Measurements from ENCODE around the gene CSAD. TPM values are rescaled to one million over a fixed set of nuclear protein-coding genes. Genes with fewer than 3 reads are reported as not detected.
"Not testable (repeated sequence)": the region's sequence is repeated elsewhere in the genome, so short reads cannot be mapped to it uniquely, and the experiment has no call there.

The CSAD gene
- total and polyA plus RNA-seq, 10 donors = 17.9 to 73.0 (median 36.3) TPM

GRCh38 chr12:53181935-53182334, 1.2 kb upstream of the CSAD start:
- WGBS, 5 donors = 63 to 89% (median 83%) methylated on average over 2 of the region's 2 CpGs
- no peaks in the 10 kb centered on the region for H3K9me3 ChIP-seq
- H3K27me3 ChIP-seq (replicated peaks in 1 of 7) = no peaks in the 10 kb centered on the region
- peak overlapping the region in 7 of 8 donors; percentile 67 to 91 (median 79) for H3K4me3 ChIP-seq
- peaks cover 0 to 54% (median 45%) of the 10 kb centered on the region in 6 donors for H3K36me3 ChIP-seq
- intact Hi-C loops (cut with DNase I; ENCODE audit: low total_unique reads) = no loop called here
- TF ChIP-seq POLR2A (IDR thresholded peaks at IDR 0.05) (no peak), POLR2AphosphoS5 (IDR thresholded peaks at IDR 0.05) (no peak)
- TF ChIP-seq, protein P1, sequence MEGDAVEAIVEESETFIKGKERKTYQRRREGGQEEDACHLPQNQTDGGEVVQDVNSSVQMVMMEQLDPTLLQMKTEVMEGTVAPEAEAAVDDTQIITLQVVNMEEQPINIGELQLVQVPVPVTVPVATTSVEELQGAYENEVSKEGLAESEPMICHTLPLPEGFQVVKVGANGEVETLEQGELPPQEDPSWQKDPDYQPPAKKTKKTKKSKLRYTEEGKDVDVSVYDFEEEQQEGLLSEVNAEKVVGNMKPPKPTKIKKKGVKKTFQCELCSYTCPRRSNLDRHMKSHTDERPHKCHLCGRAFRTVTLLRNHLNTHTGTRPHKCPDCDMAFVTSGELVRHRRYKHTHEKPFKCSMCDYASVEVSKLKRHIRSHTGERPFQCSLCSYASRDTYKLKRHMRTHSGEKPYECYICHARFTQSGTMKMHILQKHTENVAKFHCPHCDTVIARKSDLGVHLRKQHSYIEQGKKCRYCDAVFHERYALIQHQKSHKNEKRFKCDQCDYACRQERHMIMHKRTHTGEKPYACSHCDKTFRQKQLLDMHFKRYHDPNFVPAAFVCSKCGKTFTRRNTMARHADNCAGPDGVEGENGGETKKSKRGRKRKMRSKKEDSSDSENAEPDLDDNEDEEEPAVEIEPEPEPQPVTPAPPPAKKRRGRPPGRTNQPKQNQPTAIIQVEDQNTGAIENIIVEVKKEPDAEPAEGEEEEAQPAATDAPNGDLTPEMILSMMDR (IDR thresholded peaks at IDR 0.05 in 8 of 11, conservative IDR thresholded peaks at IDR 0.05 in 3 of 11) = no peak
- H3K4me1 ChIP-seq = peaks cover 27 to 67% (median 50%) of the 10 kb centered on the region in 6 donors
- H3K27ac ChIP-seq = peak overlapping the region in 5 of 8 donors; percentile 93 to 97 (median 95)
- no peak for DNase-seq

DNA sequence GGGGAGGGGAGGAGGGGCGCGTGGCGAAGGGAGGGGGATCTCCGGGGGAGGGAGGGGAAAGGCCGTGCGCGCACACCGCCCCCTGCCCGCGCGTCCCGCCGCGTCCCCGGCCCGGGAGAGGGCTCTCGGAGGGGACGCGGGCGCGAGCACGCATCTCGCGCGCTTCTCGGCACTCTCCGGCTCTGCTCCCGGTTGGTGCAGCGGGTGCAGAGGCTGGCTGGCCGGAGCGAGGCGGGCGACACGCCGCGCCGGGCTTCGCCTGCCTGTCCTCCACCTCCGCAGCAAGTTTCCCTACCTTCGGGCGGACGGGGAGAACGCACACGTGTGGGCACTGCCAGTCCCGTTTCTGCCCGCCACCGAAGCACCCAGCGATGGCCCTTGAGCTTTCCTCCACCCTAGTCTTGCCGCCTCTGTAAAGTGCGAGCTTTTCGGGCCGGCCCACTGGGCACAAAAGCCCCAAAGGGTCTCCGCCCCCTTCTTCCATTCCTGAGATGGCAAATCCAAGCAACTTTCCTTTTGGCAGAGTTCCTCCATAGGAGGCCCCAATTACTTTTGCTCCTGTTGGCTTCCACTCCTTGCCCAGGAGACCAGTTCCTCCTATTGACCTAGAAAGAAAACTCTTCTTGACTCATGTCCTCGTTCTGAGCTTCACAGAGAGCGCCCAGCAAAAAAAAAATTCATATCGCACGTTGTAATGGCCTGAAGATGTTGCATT, 363 bp upstream of the CSAD start:
- DNase-seq = peak; percentile 95
- peak overlapping the region; percentile 39 to 91 (median 78) for H3K4me3 ChIP-seq
- peaks cover 0 to 45% (median 37%) of the 10 kb centered on the region in 6 donors for H3K36me3 ChIP-seq
- 2 to 5% (median 2%) methylated on average over 29 to 56 of the region's 57 CpGs for WGBS, 5 donors
- intact Hi-C loops (cut with DNase I; ENCODE audit: low total_unique reads) = no loop called here
- no peaks in the 10 kb centered on the region for H3K9me3 ChIP-seq
- H3K4me1 ChIP-seq = peaks cover 27 to 64% (median 47%) of the 10 kb centered on the region in 6 donors
- H3K27ac ChIP-seq = peak overlapping the region; percentile 92 to 97 (median 94)
- H3K27me3 ChIP-seq (replicated peaks in 1 of 7) = no peaks in the 10 kb centered on the region
- TF ChIP-seq POLR2AphosphoS5 (IDR thresholded peaks at IDR 0.05) = no peak
- TF ChIP-seq, protein P1 (IDR thresholded peaks at IDR 0.05 in 8 of 11, conservative IDR thresholded peaks at IDR 0.05 in 3 of 11) = peak in 4 of 11 experiments; percentile 27 to 54 (median 29)

DNA sequence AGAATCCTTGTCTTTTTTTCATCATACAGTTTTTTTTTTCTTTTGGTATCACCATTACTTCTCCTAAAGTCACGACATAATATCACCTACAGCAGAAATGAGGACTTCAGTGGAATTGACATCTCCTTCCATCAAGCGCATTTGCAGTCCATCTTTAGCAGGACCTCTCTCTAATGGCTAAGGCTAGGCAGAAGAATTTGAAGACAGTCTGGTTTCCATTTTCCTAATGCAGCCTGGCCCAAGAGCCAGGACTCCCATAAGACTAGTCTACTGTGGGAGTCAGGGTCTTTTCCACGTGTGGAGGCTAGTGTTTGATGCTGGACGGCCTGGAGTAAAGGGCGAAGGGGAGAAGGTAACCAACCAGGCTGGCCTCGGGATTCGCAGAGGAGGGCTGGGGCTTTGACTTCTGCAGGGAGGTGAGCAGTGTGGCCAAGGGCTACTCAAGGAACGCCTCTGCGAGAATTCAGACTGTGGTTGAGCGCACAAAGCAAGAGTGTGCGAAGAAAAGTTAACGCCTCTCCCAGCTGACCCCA, 972 bp downstream of the CSAD start:
- Histone ChIP-seq H3K9me3 (no peaks in the 10 kb centered on the region), H3K27ac (peak overlapping the region; percentile 92 to 97 (median 94)), H3K36me3 (peaks cover 0 to 32% (median 24%) of the 10 kb centered on the region in 6 donors), H3K4me1 (peaks cover 31 to 64% (median 49%) of the 10 kb centered on the region in 6 donors), H3K4me3 (peak overlapping the region; percentile 39 to 91 (median 78)), H3K27me3 (replicated peaks in 1 of 7) (no peaks in the 10 kb centered on the region)
- TF ChIP-seq POLR2AphosphoS5 (IDR thresholded peaks at IDR 0.05) (no peak), POLR2A (IDR thresholded peaks at IDR 0.05) (no peak)
- TF ChIP-seq, protein P1 (IDR thresholded peaks at IDR 0.05 in 8 of 11, conservative IDR thresholded peaks at IDR 0.05 in 3 of 11) = no peak
- DNase-seq = no peak
- 14 to 19% (median 17%) methylated on average over 12 of the region's 12 CpGs for WGBS, 5 donors
- intact Hi-C loops (cut with DNase I; ENCODE audit: low total_unique reads) = no loop called here

- DNase-seq; intact Hi-C loops (cut with DNase I; ENCODE audit: low total_unique reads); H3K4me3 ChIP-seq; H3K9me3 ChIP-seq; H3K27me3 ChIP-seq (replicated peaks in 1 of 7): not testable (repeated sequence)
- WGBS, 5 donors = 95 to 97% (median 96%) methylated on average over 14 of the region's 14 CpGs
- Histone ChIP-seq H3K27ac (peak overlapping the region in 2 of 8 donors; percentile 93 to 95), H3K36me3 (peaks cover 0 to 23% (median 18%) of the 10 kb centered on the region in 6 donors), H3K4me1 (peaks cover 31 to 58% (median 42%) of the 10 kb centered on the region in 6 donors)
Measured at GRCh38 chr12:53178803-53179202, 1.9 kb downstream of the CSAD start.

- DNase-seq; H3K4me3 ChIP-seq; H3K27me3 ChIP-seq (replicated peaks in 1 of 7); intact Hi-C loops (cut with DNase I; ENCODE audit: low total_unique reads); H3K9me3 ChIP-seq; H3K27ac ChIP-seq: not testable (repeated sequence)
- Histone ChIP-seq H3K36me3 (peaks cover 0 to 19% (median 9%) of the 10 kb centered on the region in 6 donors), H3K4me1 (peaks cover 21 to 44% (median 29%) of the 10 kb centered on the region in 6 donors)
- 93 to 98% (median 96%) methylated on average over 6 of the region's 6 CpGs for WGBS, 5 donors
Measured at GRCh38 chr12:53177447-53177846, 3.3 kb downstream of the CSAD start.
